HepG2 (cell line): ENCODE results near the gene CLDN20. TPM values are rescaled to one million over a fixed set of nuclear protein-coding genes. Genes with fewer than 3 reads are reported as not detected.

Source experiments
- CCDC6 ChIP-seq: sonication (generic); formaldehyde crosslinking; IDR thresholded peaks from 2 replicates; pipeline ENCODE4 v1.8.1; 2022; ENCODE audit warnings: mild to moderate bottlenecking, missing genetic modification reagents, moderate library complexity
- DPF2 ChIP-seq: sonication (generic); formaldehyde crosslinking; IDR thresholded peaks from 2 replicates; pipeline ENCODE4 v1.4.0; 2020; ENCODE audit warnings: mild to moderate bottlenecking, low read depth, missing genetic modification reagents, borderline replicate concordance
- EEA1 ChIP-seq: sonication (generic); formaldehyde crosslinking; IDR thresholded peaks from 2 replicates; pipeline ENCODE4 v1.5.1; 2020; ENCODE audit warnings: mild to moderate bottlenecking, missing genetic modification reagents, borderline replicate concordance
- ETV5 ChIP-seq: IDR thresholded peaks from 2 replicates; pipeline ENCODE4 v1.6.1; 2018; ENCODE audit warnings: missing biosample characterization, missing genetic modification reagents, inconsistent platforms, borderline replicate concordance
- FOXK1 ChIP-seq: sonication (generic); formaldehyde crosslinking; IDR thresholded peaks from 2 replicates; pipeline ENCODE4 v1.4.0; 2020; ENCODE audit warnings: low read depth, missing genetic modification reagents, borderline replicate concordance
- KLF9 ChIP-seq: IDR thresholded peaks from 2 replicates; pipeline ENCODE4 v1.6.1; 2016; ENCODE audit warnings: low read depth
- LCORL ChIP-seq, 2 experiments: fragments of 450-650 bp in 1 of 2; sonication (generic) in 1 of 2; formaldehyde crosslinking in 1 of 2; IDR thresholded peaks; 2 replicates each; pipeline versions ENCODE4 v1.5.0 to v1.6.1; 2017 to 2020; ENCODE audit warnings: antibody characterized with exemption in 1 of 2, missing genetic modification reagents in 1 of 2
- XBP1 ChIP-seq: sonication (generic); formaldehyde crosslinking; IDR thresholded peaks from 2 replicates; pipeline ENCODE4 v1.5.0; 2020; ENCODE audit warnings: missing genetic modification reagents
- ZNF282 ChIP-seq: fragments of 450-650 bp; IDR thresholded peaks from 2 replicates; pipeline ENCODE4 v1.6.1; 2018; ENCODE audit not compliant: partially characterized antibody
- ZNF570 ChIP-seq: sonication (generic); formaldehyde crosslinking; IDR thresholded peaks from 2 replicates; pipeline ENCODE4 v1.4.0; 2020; ENCODE audit warnings: mild to moderate bottlenecking, missing genetic modification reagents, borderline replicate concordance
- polyA plus RNA-seq, 8 experiments: library from polyadenylated mRNA; depleted of rRNA in 3 of 8; stranded (reverse) in 7 of 8; unstranded in 1 of 8; fragments of >200 nt; fragmentation: Illumina TruSeq in 4 of 8; extraction: Trizol in 4 of 8; gene quantifications; 2 replicates each; pipeline versions ENCODE4 v1.2.1 to v1.2.3, GENCODE V29; 2011 to 2016; ENCODE audit warnings: low read depth in 4 of 8, missing spikeins in 1 of 8, mixed read lengths in 1 of 8; ENCODE audit not compliant: insufficient read depth in 1 of 8
- total RNA-seq, 5 experiments: library from RNA; depleted of rRNA; stranded (reverse); fragments of >200 nt; fragmentation: Illumina TruSeq; extraction: Trizol; gene quantifications; 2 replicates each; pipeline ENCODE4 v1.2.3, GENCODE V29; 2016; ENCODE audit warnings: low read depth in 1 of 5
- TF ChIP-seq, protein P1 (sequence below): sonication (generic); formaldehyde crosslinking; IDR thresholded peaks from 2 replicates; pipeline ENCODE4 v1.4.0; 2020; ENCODE audit warnings: missing genetic modification reagents, borderline replicate concordance
- TF ChIP-seq, protein P2 (sequence below): sonication (generic); formaldehyde crosslinking; IDR thresholded peaks from 2 replicates; pipeline ENCODE4 v1.8.0; 2022; ENCODE audit warnings: mild to moderate bottlenecking, missing genetic modification reagents, moderate library complexity
- TF ChIP-seq, protein P3 (sequence below): sonication (generic); formaldehyde crosslinking; conservative IDR thresholded peaks from 2 replicates; pipeline ENCODE4 v1.8.0; 2022; ENCODE audit warnings: missing genetic modification reagents
- TF ChIP-seq, protein P4 (sequence below): IDR thresholded peaks from 2 replicates; pipeline ENCODE4 v1.6.1; 2012; ENCODE audit warnings: low read length, improper control_type of control experiment
- TF ChIP-seq, protein P5 (sequence below): sonication (generic); formaldehyde crosslinking; IDR thresholded peaks from 2 replicates; pipeline ENCODE4 v1.4.0; 2020; ENCODE audit warnings: missing genetic modification reagents, borderline replicate concordance

The CLDN20 gene
- total and polyA plus RNA-seq, 2 of the 13 experiments (the other 11 are each of a cell fraction or from before 2014, with no cell fraction given), result not detected

DNA sequence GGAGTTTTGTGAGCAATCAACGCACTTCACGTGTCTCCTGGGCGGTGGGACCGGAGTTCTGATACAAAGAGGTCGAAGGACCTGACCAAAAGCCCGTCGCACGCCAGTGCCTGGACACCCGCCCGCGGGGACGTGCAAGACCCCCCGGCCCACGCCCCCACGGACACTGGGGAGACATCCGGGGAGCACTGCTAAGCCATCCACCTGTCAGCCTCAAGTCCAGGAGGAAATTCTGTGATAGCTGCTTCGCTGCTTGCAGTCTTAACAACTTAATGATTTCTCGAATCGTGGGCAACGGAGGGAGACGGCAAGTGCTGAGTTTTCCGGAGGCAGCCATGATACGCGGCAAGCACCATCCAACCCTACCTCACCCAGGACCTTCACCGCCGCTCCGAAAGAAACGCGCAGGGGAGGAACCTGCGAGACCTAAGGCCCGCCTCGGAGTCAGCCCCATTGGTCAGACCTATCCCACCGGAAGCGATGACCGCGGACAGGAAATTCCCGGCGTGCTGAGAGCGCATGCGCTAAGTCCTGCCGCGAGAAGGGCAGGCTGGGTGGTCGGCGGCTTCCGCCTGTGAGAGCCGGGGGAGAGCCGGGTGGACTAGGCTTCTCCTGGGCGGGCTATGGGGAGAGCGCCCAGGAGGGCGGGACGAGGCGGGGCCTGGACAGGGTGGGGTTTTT is 50.4 kb downstream of the CLDN20 start, which contains the start of gene TFB1M (continued):
- TF ChIP-seq, protein P1, sequence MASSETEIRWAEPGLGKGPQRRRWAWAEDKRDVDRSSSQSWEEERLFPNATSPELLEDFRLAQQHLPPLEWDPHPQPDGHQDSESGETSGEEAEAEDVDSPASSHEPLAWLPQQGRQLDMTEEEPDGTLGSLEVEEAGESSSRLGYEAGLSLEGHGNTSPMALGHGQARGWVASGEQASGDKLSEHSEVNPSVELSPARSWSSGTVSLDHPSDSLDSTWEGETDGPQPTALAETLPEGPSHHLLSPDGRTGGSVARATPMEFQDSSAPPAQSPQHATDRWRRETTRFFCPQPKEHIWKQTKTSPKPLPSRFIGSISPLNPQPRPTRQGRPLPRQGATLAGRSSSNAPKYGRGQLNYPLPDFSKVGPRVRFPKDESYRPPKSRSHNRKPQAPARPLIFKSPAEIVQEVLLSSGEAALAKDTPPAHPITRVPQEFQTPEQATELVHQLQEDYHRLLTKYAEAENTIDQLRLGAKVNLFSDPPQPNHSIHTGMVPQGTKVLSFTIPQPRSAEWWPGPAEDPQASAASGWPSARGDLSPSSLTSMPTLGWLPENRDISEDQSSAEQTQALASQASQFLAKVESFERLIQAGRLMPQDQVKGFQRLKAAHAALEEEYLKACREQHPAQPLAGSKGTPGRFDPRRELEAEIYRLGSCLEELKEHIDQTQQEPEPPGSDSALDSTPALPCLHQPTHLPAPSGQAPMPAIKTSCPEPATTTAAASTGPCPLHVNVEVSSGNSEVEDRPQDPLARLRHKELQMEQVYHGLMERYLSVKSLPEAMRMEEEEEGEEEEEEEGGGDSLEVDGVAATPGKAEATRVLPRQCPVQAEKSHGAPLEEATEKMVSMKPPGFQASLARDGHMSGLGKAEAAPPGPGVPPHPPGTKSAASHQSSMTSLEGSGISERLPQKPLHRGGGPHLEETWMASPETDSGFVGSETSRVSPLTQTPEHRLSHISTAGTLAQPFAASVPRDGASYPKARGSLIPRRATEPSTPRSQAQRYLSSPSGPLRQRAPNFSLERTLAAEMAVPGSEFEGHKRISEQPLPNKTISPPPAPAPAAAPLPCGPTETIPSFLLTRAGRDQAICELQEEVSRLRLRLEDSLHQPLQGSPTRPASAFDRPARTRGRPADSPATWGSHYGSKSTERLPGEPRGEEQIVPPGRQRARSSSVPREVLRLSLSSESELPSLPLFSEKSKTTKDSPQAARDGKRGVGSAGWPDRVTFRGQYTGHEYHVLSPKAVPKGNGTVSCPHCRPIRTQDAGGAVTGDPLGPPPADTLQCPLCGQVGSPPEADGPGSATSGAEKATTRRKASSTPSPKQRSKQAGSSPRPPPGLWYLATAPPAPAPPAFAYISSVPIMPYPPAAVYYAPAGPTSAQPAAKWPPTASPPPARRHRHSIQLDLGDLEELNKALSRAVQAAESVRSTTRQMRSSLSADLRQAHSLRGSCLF (CRISPR knock-in tag), result 0 out of 2 replicates have a peak, but pooled peaks have one; percentile 65
- TF ChIP-seq EEA1 (CRISPR knock-in tag) (0 out of 2 replicates have a peak, but pooled peaks have one; percentile 14), ZNF282 (no peak), KLF9 (CRISPR knock-in tag) (no peak), DPF2 (CRISPR knock-in tag) (no peak), XBP1 (CRISPR knock-in tag) (peak; percentile 57; the same call in 1 of the 2 replicates), CCDC6 (CRISPR knock-in tag) (peak; percentile 62; the same call in 1 of the 2 replicates), ETV5 (CRISPR knock-in tag) (peak; percentile 63; the same call in 1 of the 2 replicates), FOXK1 (CRISPR knock-in tag) (peak; percentile 29; the same call in 1 of the 2 replicates), LCORL (IDR thresholded peaks at IDR 0.05) (no peak), LCORL (CRISPR knock-in tag; IDR thresholded peaks at IDR 0.05) (no peak; the same call in 1 of the 2 replicates), ZNF570 (CRISPR knock-in tag) (0 out of 2 replicates have a peak, but pooled peaks have one; percentile 40)
- TF ChIP-seq, protein P2, sequence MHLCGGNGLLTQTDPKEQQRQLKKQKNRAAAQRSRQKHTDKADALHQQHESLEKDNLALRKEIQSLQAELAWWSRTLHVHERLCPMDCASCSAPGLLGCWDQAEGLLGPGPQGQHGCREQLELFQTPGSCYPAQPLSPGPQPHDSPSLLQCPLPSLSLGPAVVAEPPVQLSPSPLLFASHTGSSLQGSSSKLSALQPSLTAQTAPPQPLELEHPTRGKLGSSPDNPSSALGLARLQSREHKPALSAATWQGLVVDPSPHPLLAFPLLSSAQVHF (CRISPR knock-in tag), result no peak
- TF ChIP-seq, protein P3, sequence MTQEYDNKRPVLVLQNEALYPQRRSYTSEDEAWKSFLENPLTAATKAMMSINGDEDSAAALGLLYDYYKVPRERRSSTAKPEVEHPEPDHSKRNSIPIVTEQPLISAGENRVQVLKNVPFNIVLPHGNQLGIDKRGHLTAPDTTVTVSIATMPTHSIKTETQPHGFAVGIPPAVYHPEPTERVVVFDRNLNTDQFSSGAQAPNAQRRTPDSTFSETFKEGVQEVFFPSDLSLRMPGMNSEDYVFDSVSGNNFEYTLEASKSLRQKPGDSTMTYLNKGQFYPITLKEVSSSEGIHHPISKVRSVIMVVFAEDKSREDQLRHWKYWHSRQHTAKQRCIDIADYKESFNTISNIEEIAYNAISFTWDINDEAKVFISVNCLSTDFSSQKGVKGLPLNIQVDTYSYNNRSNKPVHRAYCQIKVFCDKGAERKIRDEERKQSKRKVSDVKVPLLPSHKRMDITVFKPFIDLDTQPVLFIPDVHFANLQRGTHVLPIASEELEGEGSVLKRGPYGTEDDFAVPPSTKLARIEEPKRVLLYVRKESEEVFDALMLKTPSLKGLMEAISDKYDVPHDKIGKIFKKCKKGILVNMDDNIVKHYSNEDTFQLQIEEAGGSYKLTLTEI (CRISPR knock-in tag), result no peak
- TF ChIP-seq, protein P4, sequence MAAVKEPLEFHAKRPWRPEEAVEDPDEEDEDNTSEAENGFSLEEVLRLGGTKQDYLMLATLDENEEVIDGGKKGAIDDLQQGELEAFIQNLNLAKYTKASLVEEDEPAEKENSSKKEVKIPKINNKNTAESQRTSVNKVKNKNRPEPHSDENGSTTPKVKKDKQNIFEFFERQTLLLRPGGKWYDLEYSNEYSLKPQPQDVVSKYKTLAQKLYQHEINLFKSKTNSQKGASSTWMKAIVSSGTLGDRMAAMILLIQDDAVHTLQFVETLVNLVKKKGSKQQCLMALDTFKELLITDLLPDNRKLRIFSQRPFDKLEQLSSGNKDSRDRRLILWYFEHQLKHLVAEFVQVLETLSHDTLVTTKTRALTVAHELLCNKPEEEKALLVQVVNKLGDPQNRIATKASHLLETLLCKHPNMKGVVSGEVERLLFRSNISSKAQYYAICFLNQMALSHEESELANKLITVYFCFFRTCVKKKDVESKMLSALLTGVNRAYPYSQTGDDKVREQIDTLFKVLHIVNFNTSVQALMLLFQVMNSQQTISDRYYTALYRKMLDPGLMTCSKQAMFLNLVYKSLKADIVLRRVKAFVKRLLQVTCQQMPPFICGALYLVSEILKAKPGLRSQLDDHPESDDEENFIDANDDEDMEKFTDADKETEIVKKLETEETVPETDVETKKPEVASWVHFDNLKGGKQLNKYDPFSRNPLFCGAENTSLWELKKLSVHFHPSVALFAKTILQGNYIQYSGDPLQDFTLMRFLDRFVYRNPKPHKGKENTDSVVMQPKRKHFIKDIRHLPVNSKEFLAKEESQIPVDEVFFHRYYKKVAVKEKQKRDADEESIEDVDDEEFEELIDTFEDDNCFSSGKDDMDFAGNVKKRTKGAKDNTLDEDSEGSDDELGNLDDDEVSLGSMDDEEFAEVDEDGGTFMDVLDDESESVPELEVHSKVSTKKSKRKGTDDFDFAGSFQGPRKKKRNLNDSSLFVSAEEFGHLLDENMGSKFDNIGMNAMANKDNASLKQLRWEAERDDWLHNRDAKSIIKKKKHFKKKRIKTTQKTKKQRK, result no peak
- TF ChIP-seq, protein P5, sequence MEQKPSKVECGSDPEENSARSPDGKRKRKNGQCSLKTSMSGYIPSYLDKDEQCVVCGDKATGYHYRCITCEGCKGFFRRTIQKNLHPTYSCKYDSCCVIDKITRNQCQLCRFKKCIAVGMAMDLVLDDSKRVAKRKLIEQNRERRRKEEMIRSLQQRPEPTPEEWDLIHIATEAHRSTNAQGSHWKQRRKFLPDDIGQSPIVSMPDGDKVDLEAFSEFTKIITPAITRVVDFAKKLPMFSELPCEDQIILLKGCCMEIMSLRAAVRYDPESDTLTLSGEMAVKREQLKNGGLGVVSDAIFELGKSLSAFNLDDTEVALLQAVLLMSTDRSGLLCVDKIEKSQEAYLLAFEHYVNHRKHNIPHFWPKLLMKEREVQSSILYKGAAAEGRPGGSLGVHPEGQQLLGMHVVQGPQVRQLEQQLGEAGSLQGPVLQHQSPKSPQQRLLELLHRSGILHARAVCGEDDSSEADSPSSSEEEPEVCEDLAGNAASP (CRISPR knock-in tag), result peak; percentile 31; the same call in 1 of the 2 replicates
